CD4-positive, alpha-beta T cell treated with Interleukin-4 for 1 hour (primary cell): Measurements from ENCODE around the gene GBP7.

Source experiments
- DNase-seq, 2 donors: peaks; one replicate each; pipeline ENCODE4 v3.0.0-alpha.2; 2020 to 2022

The GBP7 gene

DNA sequence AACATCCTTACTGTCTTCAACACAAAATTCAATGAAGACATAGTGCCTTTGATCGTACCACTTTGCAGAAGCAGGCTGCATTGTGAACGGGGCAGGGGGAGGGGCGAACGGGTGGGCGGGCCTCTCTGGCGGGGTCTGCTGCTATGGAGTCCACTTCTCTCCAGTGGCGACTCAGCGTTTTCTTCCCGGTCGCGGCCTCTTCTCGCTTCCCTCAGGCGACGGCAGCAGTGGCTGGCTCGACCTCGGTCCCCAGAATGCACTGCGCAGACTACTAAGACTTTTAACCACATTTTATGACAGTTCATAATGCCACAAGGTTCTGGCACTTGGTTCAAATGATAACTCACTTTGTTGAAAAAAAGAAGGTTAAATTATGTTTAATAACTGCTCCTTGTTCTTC is 71.1 kb downstream of the GBP7 start:
- DNase-seq, result no peak

DNA sequence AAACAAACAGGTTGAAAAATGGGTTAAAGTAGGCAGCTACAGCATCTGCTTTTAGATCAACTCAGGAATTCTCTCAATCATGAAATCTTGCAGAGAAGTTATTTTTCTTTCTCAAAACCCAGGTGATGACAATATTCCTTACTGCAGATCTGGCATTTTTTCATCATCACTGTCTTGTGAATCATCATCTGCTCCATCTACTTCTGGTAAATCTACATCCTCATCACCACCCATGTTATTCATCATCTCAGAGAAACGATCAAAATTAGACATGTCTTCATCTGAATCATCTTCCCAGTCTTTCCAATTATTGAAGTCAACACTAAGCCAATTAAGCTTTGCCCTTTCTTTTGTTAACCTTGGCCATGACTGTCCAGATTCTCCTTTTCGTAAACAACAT is 71.7 kb downstream of the GBP7 start:
- DNase-seq, result no peak

DNA sequence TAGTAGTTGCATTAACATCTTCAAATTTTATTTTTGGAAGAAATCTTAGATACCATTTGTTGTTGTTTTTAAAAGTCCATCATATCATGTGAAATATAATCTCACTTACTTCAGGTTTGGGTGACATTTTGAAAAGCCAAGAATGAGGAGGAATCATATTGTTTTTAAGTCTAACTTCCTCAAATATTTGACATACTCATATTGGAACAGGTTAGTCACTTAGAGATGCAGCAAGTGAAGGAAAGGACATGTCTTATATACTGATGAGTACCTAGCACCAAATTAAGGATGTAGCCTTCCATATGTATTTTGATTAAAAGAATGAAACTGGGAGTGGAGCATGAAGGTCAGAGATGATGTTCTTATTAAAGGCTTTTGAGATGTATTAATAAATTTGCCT is 73.8 kb downstream of the GBP7 start:
- no peak for DNase-seq

DNA sequence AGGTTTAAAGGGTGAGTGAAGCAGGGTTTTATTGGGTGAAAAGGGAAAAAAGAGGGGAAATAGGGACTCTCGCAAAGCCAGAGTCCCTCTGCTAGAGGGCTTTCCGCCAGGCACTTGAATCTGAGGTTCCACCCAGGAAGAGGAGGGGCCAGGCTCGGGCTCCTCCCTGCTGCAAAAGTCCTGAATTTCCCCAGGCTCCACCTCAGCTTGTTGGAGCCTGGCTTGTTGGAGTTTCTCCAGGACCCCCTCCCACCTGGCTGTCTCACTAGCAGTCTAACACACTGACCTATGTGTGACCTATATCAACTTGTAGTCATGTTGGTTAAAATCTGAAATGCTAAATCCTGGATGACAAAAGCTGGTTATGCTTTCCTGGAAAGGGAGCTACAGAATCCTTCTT is 75.4 kb downstream of the GBP7 start:
- DNase-seq, result no peak

DNA sequence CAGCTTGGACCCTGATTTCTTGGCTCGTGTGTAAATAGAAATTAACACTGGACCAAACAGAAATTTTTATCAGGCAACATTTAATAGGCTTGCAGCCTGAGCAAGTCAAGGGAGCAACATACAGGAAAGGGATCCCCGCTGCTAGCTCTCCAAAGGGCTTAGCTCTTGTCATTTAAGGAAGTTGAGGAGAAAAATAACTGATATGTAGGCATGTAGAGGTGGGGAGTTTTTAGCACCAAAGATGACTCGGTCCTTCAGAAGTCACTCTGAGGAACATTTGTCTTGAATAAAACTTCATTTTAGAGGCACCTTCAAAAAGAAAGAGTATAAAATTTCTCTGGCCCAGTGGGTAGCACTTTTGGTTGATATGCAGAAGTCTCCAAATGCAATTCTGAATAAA is 76.9 kb downstream of the GBP7 start:
- no peak for DNase-seq

DNA sequence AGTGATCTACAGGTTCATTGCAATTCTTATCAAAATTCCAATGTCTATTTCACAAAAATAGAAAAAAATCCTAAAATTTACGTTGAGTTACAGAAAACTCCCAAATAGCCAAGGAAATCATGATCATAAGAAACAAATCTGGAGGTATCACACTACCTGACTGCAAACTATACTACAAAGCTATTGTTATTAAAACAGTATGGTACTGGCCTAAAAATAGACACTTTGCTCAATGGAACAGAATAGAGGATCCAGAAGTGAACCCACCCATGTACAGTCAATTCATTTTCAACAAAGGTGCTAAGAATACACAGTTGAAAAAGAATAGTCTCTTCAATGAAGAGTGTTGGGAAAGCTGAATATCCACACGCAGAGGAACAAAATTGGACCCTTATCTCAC is 80.1 kb downstream of the GBP7 start:
- no peak for DNase-seq

DNA sequence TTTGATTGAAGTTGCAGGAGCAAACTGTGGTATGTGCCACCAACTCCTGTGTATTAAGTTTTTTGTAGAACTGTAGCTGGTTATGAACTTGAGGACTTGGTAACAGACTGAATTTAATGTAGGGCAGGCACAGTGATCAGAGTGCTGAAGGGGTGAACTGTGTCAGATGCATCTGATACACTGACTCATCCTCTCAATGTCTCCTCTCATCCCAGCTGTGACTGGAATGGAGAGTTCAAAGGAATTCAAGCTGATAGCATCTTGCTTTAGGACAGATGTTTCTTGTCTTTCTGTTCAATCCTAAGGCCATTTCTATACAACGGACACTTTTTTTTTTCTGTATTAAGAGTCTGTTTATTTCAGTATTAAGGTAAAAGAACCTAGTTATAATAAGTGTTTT is 85.8 kb downstream of the GBP7 start:
- DNase-seq, result no peak

DNA sequence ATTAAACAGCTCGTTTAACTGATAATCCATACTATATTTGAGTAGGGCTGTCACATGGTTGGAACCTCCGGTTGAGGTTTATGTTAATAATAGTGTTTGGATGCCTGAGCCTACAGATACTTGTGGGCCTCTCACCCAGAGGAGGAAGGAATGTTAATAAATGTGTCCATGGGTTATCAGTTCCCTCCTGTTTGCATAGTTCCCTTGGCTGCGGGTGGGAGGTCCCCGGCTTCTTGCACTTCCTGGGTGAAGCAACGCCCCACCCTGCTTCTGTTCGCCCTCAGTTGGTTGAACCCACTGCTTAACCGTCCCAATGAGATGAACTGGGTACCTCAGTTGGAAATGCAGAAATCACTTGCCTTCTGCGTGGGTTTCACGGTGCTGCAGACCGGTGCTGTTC is 87.2 kb downstream of the GBP7 start:
- no peak for DNase-seq

DNA sequence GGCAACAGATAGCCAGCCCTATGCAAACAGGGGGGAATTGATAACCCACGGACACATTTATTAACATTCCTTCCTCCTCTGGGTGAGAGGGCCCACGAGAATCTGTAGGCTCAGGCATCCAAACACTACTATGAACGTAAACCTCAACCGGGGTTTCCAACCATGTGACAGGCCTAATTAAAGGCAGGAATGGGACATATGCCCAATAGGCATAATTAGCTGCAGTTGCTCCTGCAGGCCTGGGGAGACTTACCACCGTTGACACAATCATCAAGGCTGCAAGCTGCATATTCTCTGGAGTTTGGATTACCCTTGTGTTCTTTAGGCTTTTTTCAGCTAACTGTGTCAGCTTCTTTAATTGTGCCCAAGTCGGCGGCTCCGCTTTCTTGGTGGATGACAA is 88.6 kb downstream of the GBP7 start:
- no peak for DNase-seq

DNA sequence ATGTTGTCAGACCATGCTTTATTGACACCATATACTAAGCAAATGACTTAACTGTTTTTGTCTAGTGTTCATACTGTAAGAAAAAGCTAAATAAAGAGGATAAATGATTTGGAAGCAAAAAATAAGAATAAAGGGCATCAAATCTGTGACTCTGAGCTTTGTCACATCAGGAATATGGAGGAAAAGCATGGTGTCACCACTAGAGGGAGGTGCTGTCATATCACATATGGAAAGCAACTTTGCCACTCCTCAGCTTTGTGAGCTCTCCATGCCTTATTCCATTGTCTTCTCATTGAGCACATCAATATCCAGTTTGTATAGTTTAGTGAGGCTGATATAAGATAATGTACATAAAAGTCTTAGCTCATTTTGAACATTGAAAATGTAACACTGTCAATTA is 90.0 kb downstream of the GBP7 start:
- peak; percentile 54 to 77 for DNase-seq
